K562 (cell line): ENCODE measurements around the gene ZMIZ1. TPM values are rescaled to one million over a fixed set of nuclear protein-coding genes. Genes with fewer than 3 reads are reported as not detected.

Source experiments
- ATAC-seq: fragments of 200-7000 bp; cut with Tn5 transposase; 3 replicates; pipeline ENCODE4 v1.9.1; 2020; ENCODE audit warnings: moderate library complexity
- BruUV-seq: library from RNA; stranded (reverse); fragments of 400-500 nt; replicated peaks from 2 replicates; lab custom pipeline; 2021; lab: Mats Ljungman, UMichigan
- CTCF ChIA-PET: fragments of 300-600 bp; formaldehyde crosslinking; extraction: SDS; loops from one replicate; lab custom pipeline; 2021; ENCODE audit warnings: low intra/inter-chr PET ratio; lab: Yijun Ruan, JAX
- POLR2A ChIA-PET: fragments of 300-600, 350-650 bp; sonication (Branson Sonifier 250); formaldehyde crosslinking; extraction: SDS; loops from one replicate; lab custom pipeline; 2021; ENCODE audit warnings: antibody characterized with exemption, inconsistent platforms; lab: Yijun Ruan, JAX
- DNase-seq, 4 experiments: peaks; one replicate each; pipeline versions ENCODE4 v3.0.0 to v3.0.0-alpha.2; 2011 to 2018; ENCODE audit warnings: low spot score in 3 of 4, mixed read lengths in 3 of 4; ENCODE audit errors: extremely low read depth in 1 of 4
- FAIRE-seq: peaks from 2 replicates; lab custom pipeline; 2011; peaks lifted over from hg19 to GRCh38; lab: Jason Lieb, UNC
- H2AFZ ChIP-seq: 2 replicates; pipeline ENCODE4 v1.6.0; 2011; ENCODE audit warnings: low read depth, low read length, control low read depth, inconsistent platforms
- H3K27ac ChIP-seq: fragments of 200-600 bp; 3 replicates; pipeline ENCODE4 v1.8.0; 2011; ENCODE audit warnings: low read depth, mild to moderate bottlenecking, control low read depth, inconsistent platforms, low read length, moderate library complexity, mixed read lengths; ENCODE audit errors: extremely low read depth
- H3K27me3 ChIP-seq, 2 experiments: fragments of 300-600 bp in 1 of 2; 2 replicates in 1 of 2; 3 replicates in 1 of 2; pipeline versions ENCODE4 v1.6.0 to v1.8.0; 2011; ENCODE audit warnings: inconsistent platforms in 2 of 2, low read length in 2 of 2, mild to moderate bottlenecking in 1 of 2, mixed read lengths in 1 of 2, moderate library complexity in 1 of 2; ENCODE audit not compliant: control insufficient read depth in 2 of 2, insufficient read depth in 2 of 2
- H3K36me3 ChIP-seq: fragments of 300-600 bp; 3 replicates; pipeline ENCODE4 v1.8.0; 2011; ENCODE audit warnings: mild to moderate bottlenecking, low read length, inconsistent platforms; ENCODE audit not compliant: control insufficient read depth, insufficient read depth
- H3K4me1 ChIP-seq, 2 experiments: fragments of 200-600 bp in 1 of 2; replicated peaks in 1 of 2; 2 replicates in 1 of 2; 3 replicates in 1 of 2; pipeline versions ENCODE4 v1.5.1 to v1.8.0; 2011; ENCODE audit warnings: inconsistent platforms in 2 of 2, low read length in 2 of 2, mild to moderate bottlenecking in 1 of 2, mixed read lengths in 1 of 2, moderate library complexity in 1 of 2; ENCODE audit not compliant: control insufficient read depth in 2 of 2, insufficient read depth in 2 of 2
- H3K4me2 ChIP-seq: 2 replicates; pipeline ENCODE4 v1.6.1; 2011; ENCODE audit warnings: low read length, control low read depth, inconsistent platforms, mixed read lengths; ENCODE audit not compliant: insufficient read depth
- H3K4me3 ChIP-seq: fragments of 200-600 bp; sonication (generic), shearing (Covaris generic); 2 replicates; pipeline ENCODE4 v1.5.1; 2016; ENCODE audit warnings: control low read depth, inconsistent platforms
- H3K79me2 ChIP-seq: fragments of 200-600 bp; 3 replicates; pipeline ENCODE4 v1.8.0; 2011; ENCODE audit warnings: low read length, inconsistent platforms; ENCODE audit not compliant: control insufficient read depth, insufficient read depth
- H3K9ac ChIP-seq, 2 experiments: 2 replicates each; pipeline versions ENCODE4 v1.6.0 to v1.6.1; 2011; ENCODE audit warnings: low read depth in 2 of 2, low read length in 2 of 2, control low read depth in 1 of 2, inconsistent platforms in 1 of 2, mild to moderate bottlenecking in 1 of 2, mixed read lengths in 1 of 2; ENCODE audit not compliant: insufficient read depth in 1 of 2
- H3K9me1 ChIP-seq: one replicate; pipeline ENCODE4 v1.6.0; 2011; ENCODE audit warnings: inconsistent platforms, mild to moderate bottlenecking, low read length, moderate library complexity; ENCODE audit not compliant: control insufficient read depth, insufficient read depth
- H3K9me3 ChIP-seq: replicated peaks from 2 replicates; pipeline ENCODE4 v1.5.1; 2011; ENCODE audit warnings: low read depth, low read length, inconsistent platforms; ENCODE audit not compliant: control insufficient read depth, insufficient read depth
- H4K20me1 ChIP-seq: replicated peaks from 2 replicates; pipeline ENCODE4 v1.6.1; 2011; ENCODE audit warnings: low read length, inconsistent platforms, mixed read lengths; ENCODE audit not compliant: control insufficient read depth, insufficient read depth
- CC2D1A ChIP-seq: fragments of 450-650 bp; IDR thresholded peaks from 2 replicates; pipeline ENCODE4 v1.6.1; 2017; ENCODE audit warnings: mild to moderate bottlenecking
- FOSL1 ChIP-seq: fragments of 200-800 bp; sonication (Bioruptor generic); conservative IDR thresholded peaks from 2 replicates; pipeline ENCODE4 v1.6.1; 2016; ENCODE audit warnings: missing genetic modification characterization, missing compliant biosample characterization
- WGBS: fragments of 100-300 bp; shearing (Covaris generic); methylation state at CpG from one replicate; pipeline ENCODE4 v1.1.6; 2016; ENCODE audit warnings: low coverage, mixed read lengths; ENCODE audit not compliant: insufficient coverage; ENCODE audit errors: missing lambda C conversion rate; 5-methylcytosine and 5-hydroxymethylcytosine counted together
- in situ Hi-C: fragments of 300-500 bp; cut with MboI; formaldehyde crosslinking; loops from 4 replicates; pipeline ENCODE4 v1.15.0; 2018; ENCODE audit warnings: inconsistent platforms, mixed read lengths
- intact Hi-C: fragments of 100-400 bp; cut with micrococcal nuclease; formaldehyde crosslinking; loops from 2 replicates; pipeline ENCODE4 v1.14.2; 2022
- polyA plus RNA-seq, 8 experiments: library from polyadenylated mRNA; depleted of rRNA in 4 of 8; stranded (reverse) in 5 of 8; unstranded in 3 of 8; fragments of >200 nt; fragmentation: Nextera tagmentation in 2 of 8; fragmentation: Illumina TruSeq in 1 of 8; extraction: Ambion mirVana in 2 of 8; extraction: Trizol in 1 of 8; gene quantifications; 2 replicates each; pipeline versions ENCODE4 v1.2.1 to v1.2.3, GENCODE V29; 2011 to 2014; ENCODE audit warnings: inconsistent platforms in 1 of 8, missing spikeins in 1 of 8
- total RNA-seq, 7 experiments: library from RNA; depleted of rRNA in 6 of 7; stranded (reverse); fragments of >200 nt in 6 of 7; fragmentation: Illumina TruSeq in 2 of 7; extraction: Trizol in 2 of 7; gene quantifications; 2 replicates each; pipeline versions ENCODE4 v1.2.1 to v1.2.3, GENCODE V29; 2011 to 2021; ENCODE audit warnings: low replicate concordance in 1 of 7
- TF ChIP-seq, protein P1 (sequence below), 2 experiments: fragments of 450-650 bp in 1 of 2; sonication (generic) in 1 of 2; formaldehyde crosslinking in 1 of 2; IDR thresholded peaks in 1 of 2; conservative IDR thresholded peaks in 1 of 2; 2 replicates each; pipeline versions ENCODE4 v1.6.1 to v1.8.1; 2016 to 2023; ENCODE audit warnings: mild to moderate bottlenecking in 2 of 2, moderate library complexity in 2 of 2, inconsistent platforms in 1 of 2, missing genetic modification reagents in 1 of 2
- TF ChIP-seq, protein P2 (sequence below): IDR thresholded peaks from 3 replicates; pipeline ENCODE4 v1.6.1; 2011; ENCODE audit warnings: borderline replicate concordance, mild to moderate bottlenecking; ENCODE audit not compliant: insufficient read length, insufficient read depth

ZMIZ1 gene
- total and polyA plus RNA-seq, 9 of the 15 experiments (the other 6 are each of a cell fraction or from before 2014, with no cell fraction given) = 1.0 to 37.3 (median 4.3) TPM

DNA sequence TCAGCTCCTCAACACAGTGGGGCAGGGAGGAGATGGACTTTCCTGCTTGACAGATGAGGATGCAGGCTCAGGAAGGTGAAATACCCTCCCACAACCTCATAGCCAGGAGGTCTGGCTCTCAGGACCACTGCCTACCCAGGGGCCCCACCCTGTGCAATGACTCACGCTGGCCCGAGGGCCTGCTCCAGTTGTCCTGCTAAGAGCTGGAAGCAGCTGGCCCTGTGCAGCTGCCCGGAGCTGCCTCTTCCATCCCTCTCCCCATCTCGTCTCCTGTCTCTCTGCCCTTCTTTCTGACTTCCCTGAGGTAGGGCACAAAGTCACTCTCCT, 123.9 kb downstream of the ZMIZ1 start:
- Histone ChIP-seq H3K36me3 (peaks cover 18% of the 10 kb centered on the region; the same call in 2 of the 3 replicates), H3K27me3 (no peaks in the 10 kb centered on the region), H3K4me2 (no peak overlapping the region), H3K4me3 (no peak overlapping the region), H3K79me2 (no peaks in the 10 kb centered on the region), H3K9ac (peak overlapping the region in 1 of 2 experiments; percentile 49; a peak in 2 of 4 replicates), H3K27ac (no peak overlapping the region), H3K9me1 (peaks cover 6% of the 10 kb centered on the region), H2AFZ (no peak overlapping the region), H3K9me3 (no peaks in the 10 kb centered on the region), H4K20me1 (peaks cover 25% of the 10 kb centered on the region; the same call in 1 of the 2 replicates), H3K4me1 (peaks cover 37 to 54% of the 10 kb centered on the region in 2 experiments)
- CTCF ChIA-PET = no interaction called here
- WGBS = 53% methylated on average over 4 of the region's 4 CpGs
- DNase-seq = peak in 1 of 4 experiments; percentile 38
- POLR2A ChIA-PET = interaction anchor here (0.7 kb wide), 1 partner anchor 44 kb away, joined by 4 read pairs; no protein-coding TSS in a partner anchor
- no TSS peak for BruUV-seq
- intact Hi-C loops (loop anchor here (10.0 kb wide), 3 partner anchors 338 to 978 kb away; no protein-coding TSS in a partner anchor), in situ Hi-C loops (loop anchor here (25.0 kb wide), 2 partner anchors 105 to 1155 kb away; partner anchors contain the start of genes POLR3A and RPS24)
- no peak for FAIRE-seq
- ATAC-seq = no peak
- TF ChIP-seq FOSL1 (tag) (0 out of 2 replicates have a peak, but pooled peaks have one; percentile 17), CC2D1A (no peak)
- TF ChIP-seq, protein P1, sequence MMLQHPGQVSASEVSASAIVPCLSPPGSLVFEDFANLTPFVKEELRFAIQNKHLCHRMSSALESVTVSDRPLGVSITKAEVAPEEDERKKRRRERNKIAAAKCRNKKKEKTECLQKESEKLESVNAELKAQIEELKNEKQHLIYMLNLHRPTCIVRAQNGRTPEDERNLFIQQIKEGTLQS (IDR thresholded peaks at IDR 0.05) = peak; percentile 33; the same call in 1 of the 2 replicates
- TF ChIP-seq, protein P1 (CRISPR knock-in tag; conservative IDR thresholded peaks at IDR 0.05) = no peak
- TF ChIP-seq, protein P2, sequence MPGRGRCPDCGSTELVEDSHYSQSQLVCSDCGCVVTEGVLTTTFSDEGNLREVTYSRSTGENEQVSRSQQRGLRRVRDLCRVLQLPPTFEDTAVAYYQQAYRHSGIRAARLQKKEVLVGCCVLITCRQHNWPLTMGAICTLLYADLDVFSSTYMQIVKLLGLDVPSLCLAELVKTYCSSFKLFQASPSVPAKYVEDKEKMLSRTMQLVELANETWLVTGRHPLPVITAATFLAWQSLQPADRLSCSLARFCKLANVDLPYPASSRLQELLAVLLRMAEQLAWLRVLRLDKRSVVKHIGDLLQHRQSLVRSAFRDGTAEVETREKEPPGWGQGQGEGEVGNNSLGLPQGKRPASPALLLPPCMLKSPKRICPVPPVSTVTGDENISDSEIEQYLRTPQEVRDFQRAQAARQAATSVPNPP = no peak
